Stimulated activated CD4-positive, alpha-beta T cell treated with anti-CD3 and anti-CD28 coated beads, TNF-alpha, amount 100 ng/mL, for 4 hours (primary cell): ENCODE data around the gene TRAFD1.

ENCODE experiments used
- DNase-seq, 3 experiments: peaks; one replicate each; pipeline ENCODE4 v3.0.0-alpha.2; 2020; ENCODE audit warnings: low read depth in 3 of 3

The TRAFD1 gene

DNA sequence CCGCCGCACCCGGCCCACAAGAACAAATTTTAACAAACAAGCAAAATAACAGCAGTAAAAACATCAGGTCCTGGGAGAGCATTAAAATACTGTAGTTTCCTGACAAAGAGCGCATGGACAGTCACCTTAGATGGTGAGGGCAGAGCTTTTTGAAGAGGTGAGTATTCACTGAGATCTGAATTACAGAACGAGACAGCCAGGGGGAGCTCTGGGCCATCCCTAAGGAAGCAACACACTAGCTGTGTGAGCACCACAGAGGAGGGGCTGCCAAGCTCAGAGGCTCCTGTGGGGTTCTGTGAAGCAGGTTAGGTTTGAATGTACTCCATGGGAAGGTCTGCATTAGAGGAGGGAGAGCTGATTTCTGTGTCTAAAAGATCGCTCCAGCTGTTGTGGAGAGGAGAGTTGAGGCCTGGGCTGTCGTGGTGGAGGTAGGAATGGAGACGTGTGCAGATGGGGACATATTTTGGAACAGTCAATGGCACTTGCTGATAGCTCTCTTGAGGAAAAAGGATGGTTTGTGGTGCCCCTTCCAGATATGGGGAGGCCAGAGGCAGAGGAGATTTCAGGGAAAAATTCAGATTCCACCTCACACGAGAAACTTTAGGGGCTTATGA lies 72.9 kb downstream of the TRAFD1 start:
- DNase-seq: peak; percentile 7 to 27 (median 19)

- no peak for DNase-seq
These were observed 73.8 kb downstream of the TRAFD1 start for GRCh38 chr12:112199136-112199535.
